ENCODE data around the gene MXD3. TPM values are rescaled to one million over a fixed set of nuclear protein-coding genes. Genes with fewer than 3 reads are reported as not detected.

The MXD3 gene
- total and polyA plus RNA-seq, 2 of the 4 experiments (the other 2 are of a cell fraction) = 7.3 to 12.9 TPM

DNA sequence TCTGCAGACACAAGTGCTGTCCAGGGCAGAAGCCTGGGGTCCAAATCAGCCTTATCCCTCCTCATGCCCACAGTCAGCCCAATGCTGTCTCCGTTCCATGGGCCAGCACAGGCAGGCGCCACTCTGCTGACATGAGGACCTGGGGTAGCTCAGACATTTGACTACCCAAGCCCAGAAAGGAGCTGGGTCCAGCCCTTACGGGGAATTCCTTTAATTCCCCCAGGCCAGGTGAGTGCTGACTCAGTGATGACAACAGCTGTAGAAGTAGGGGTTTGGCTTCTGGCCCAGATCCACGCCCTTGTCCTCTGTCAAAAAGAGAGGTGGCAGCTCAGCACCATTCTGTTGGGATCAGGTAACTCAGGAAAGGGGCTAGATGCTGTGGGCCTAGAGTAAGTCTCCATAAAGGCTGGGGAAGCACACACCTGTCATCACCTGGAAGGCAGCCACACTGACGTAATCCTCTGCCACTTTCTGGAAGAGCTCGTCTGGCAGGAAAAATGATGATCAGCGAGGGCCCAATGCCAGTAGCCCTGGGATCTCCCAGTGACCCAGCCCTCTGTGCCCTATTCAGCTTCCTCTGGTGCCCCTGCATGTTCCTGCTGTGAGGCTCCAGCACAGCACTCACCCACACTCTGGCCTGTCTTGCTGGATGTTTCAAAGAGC, 10.1 kb downstream of the MXD3 start:
- Histone ChIP-seq H2AK9ac (replicated peaks; ENCODE audit: low read depth, low read length, poor library complexity) (no peak overlapping the region), H3K9me1 (ENCODE audit: insufficient read depth, low read length) (peaks cover 8% of the 10 kb centered on the region; the same call in 1 of the 2 replicates), H2BK15ac (ENCODE audit: low read depth, low read length) (no peak overlapping the region), H3K14ac (replicated peaks; ENCODE audit: low read depth, low read length) (no peak overlapping the region), H2AFZ (replicated peaks; ENCODE audit: low read length, poor library complexity) (no peak overlapping the region), H3K4me3 (ENCODE audit: insufficient read depth, low read depth, low read length) (no peak overlapping the region), H3K27me3 (ENCODE audit: control insufficient read depth, insufficient read depth, low read length) (no peaks in the 10 kb centered on the region), H4K91ac (ENCODE audit: insufficient read depth, low read depth, low read length) (no peak overlapping the region), H3K56ac (ENCODE audit: extremely low read depth, insufficient read depth, low read length) (no peak overlapping the region), H2BK120ac (ENCODE audit: low read depth, low read length) (no peak overlapping the region), H3K9me3 (ENCODE audit: control insufficient read depth, insufficient read depth, low read length) (no peaks in the 10 kb centered on the region), H3K36me3 (ENCODE audit: control insufficient read depth, insufficient read depth, low read length) (peaks cover 25% of the 10 kb centered on the region), H3K9ac (ENCODE audit: low read depth, low read length) (no peak overlapping the region), H2BK5ac (ENCODE audit: low read depth, low read length, poor library complexity, severe bottlenecking) (no peak overlapping the region), H3K27ac (ENCODE audit: insufficient read depth, low read length) (no peak overlapping the region), H3K4me1 (ENCODE audit: control insufficient read depth, insufficient read depth, low read length) (peaks cover 12% of the 10 kb centered on the region), H2AK5ac (ENCODE audit: low read depth, low read length) (no peak overlapping the region), H2BK20ac (ENCODE audit: low read depth, low read length) (no peak overlapping the region), H3K18ac (ENCODE audit: low read depth, low read length) (no peak overlapping the region), H3K4ac (ENCODE audit: low read depth, low read length) (no peak overlapping the region), H3K79me1 (ENCODE audit: low read depth in 1 of 2, low read length in 2 of 2) (peaks cover 12 to 68% of the 10 kb centered on the region in 2 experiments), H4K20me1 (ENCODE audit: insufficient read depth, low read length) (peaks cover 25% of the 10 kb centered on the region), H4K5ac (ENCODE audit: low read depth, low read length) (no peak overlapping the region), H3K23ac (ENCODE audit: low read depth, low read length) (0 out of 2 replicates have a peak overlapping the region, but pooled peaks have one; percentile 17), H3K4me2 (ENCODE audit: low read depth, low read length) (no peak overlapping the region), H4K8ac (ENCODE audit: low read depth in 2 of 2, low read length in 2 of 2) (no peak overlapping the region)
- no peak for DNase-seq
- TF ChIP-seq NFE2L2 (IDR thresholded peaks at IDR 0.05; ENCODE audit: low read depth, low read length) = no peak
- no peak for TF ChIP-seq SMC3 (IDR thresholded peaks at IDR 0.05; ENCODE audit: low read depth, low read length)
- no peak for TF ChIP-seq POLR2A (IDR thresholded peaks at IDR 0.05; ENCODE audit: low read depth, low read length)
- TF ChIP-seq MAZ (IDR thresholded peaks at IDR 0.05; ENCODE audit: borderline replicate concordance, low read depth, low read length) = no peak
- no peak for TF ChIP-seq CHD1 (IDR thresholded peaks at IDR 0.05; ENCODE audit: low read depth, low read length)
- TF ChIP-seq, protein P1, sequence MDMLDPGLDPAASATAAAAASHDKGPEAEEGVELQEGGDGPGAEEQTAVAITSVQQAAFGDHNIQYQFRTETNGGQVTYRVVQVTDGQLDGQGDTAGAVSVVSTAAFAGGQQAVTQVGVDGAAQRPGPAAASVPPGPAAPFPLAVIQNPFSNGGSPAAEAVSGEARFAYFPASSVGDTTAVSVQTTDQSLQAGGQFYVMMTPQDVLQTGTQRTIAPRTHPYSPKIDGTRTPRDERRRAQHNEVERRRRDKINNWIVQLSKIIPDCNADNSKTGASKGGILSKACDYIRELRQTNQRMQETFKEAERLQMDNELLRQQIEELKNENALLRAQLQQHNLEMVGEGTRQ (IDR thresholded peaks at IDR 0.05; ENCODE audit: low read depth, low read length) = no peak
- no peak for TF ChIP-seq RFX5 (IDR thresholded peaks at IDR 0.05; ENCODE audit: low read depth, low read length)
- TF ChIP-seq, protein P2, sequence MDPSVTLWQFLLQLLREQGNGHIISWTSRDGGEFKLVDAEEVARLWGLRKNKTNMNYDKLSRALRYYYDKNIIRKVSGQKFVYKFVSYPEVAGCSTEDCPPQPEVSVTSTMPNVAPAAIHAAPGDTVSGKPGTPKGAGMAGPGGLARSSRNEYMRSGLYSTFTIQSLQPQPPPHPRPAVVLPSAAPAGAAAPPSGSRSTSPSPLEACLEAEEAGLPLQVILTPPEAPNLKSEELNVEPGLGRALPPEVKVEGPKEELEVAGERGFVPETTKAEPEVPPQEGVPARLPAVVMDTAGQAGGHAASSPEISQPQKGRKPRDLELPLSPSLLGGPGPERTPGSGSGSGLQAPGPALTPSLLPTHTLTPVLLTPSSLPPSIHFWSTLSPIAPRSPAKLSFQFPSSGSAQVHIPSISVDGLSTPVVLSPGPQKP (IDR thresholded peaks at IDR 0.05; ENCODE audit: borderline replicate concordance, low read depth, low read length) = no peak
- TF ChIP-seq BHLHE40 (IDR thresholded peaks at IDR 0.05; ENCODE audit: low read depth, low read length) = no peak
- TF ChIP-seq RCOR1 (IDR thresholded peaks at IDR 0.05; ENCODE audit: insufficient replicate concordance, low read length) = no peak
- TF ChIP-seq, protein P3, sequence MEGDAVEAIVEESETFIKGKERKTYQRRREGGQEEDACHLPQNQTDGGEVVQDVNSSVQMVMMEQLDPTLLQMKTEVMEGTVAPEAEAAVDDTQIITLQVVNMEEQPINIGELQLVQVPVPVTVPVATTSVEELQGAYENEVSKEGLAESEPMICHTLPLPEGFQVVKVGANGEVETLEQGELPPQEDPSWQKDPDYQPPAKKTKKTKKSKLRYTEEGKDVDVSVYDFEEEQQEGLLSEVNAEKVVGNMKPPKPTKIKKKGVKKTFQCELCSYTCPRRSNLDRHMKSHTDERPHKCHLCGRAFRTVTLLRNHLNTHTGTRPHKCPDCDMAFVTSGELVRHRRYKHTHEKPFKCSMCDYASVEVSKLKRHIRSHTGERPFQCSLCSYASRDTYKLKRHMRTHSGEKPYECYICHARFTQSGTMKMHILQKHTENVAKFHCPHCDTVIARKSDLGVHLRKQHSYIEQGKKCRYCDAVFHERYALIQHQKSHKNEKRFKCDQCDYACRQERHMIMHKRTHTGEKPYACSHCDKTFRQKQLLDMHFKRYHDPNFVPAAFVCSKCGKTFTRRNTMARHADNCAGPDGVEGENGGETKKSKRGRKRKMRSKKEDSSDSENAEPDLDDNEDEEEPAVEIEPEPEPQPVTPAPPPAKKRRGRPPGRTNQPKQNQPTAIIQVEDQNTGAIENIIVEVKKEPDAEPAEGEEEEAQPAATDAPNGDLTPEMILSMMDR (conservative IDR thresholded peaks at IDR 0.05; ENCODE audit: low read depth, low read length) = no peak
- TF ChIP-seq MXI1 (IDR thresholded peaks at IDR 0.05; ENCODE audit: borderline replicate concordance, low read depth, low read length) = no peak
- no peak for TF ChIP-seq CEBPB (IDR thresholded peaks at IDR 0.05; ENCODE audit: low read depth, low read length)
- TF ChIP-seq MAFK (IDR thresholded peaks at IDR 0.05; ENCODE audit: low read depth, low read length) = no peak
- TF ChIP-seq RAD21 (IDR thresholded peaks at IDR 0.05; ENCODE audit: low read length) = no peak
- no peak for TF ChIP-seq FOS (IDR thresholded peaks at IDR 0.05; ENCODE audit: low read depth, low read length)
- intact Hi-C loops (cut with micrococcal nuclease) = no loop called here
- in situ Hi-C loops (cut with MboI; ENCODE audit: low sequenced_read_pairs) = no loop called here
- no peak for ATAC-seq (ENCODE audit: low read depth)
- dilution Hi-C loops (cut with HindIII; ENCODE audit: low sequenced_read_pairs, unreplicated experiment) = no loop called here
- BruUV-seq (replicated peaks) = no TSS peak
- WGBS, 2 experiments (ENCODE audit: extremely low coverage in 2 of 2, insufficient read length in 1 of 2) = 80% methylated on average over 2 of the region's 7 CpGs; no CpG with 5 or more reads in 1 of the 2 experiments
- ChIA-PET POLR2A (ENCODE audit: unreplicated experiment) (no interaction called here), CTCF (interaction anchor here (1.1 kb wide), 1 partner anchor 188 kb away, joined by 3 read pairs; no protein-coding TSS in a partner anchor)
